Measurements from ENCODE around the gene PPP1CC. TPM values are rescaled to one million over a fixed set of nuclear protein-coding genes. Genes with fewer than 3 reads are reported as not detected.

Gene PPP1CC
- total and polyA plus RNA-seq, 3 donors from 2014 or later: 143 to 323 (median 160) TPM

GRCh38 chr12:110670161-110670701 is 72.5 kb downstream of the PPP1CC start:
- Histone ChIP-seq H3K27me3 (no peaks in the 10 kb centered on the region), H3K4me3 (no peak overlapping the region), H3K27ac (no peak overlapping the region), H3K4me1 (no peaks in the 10 kb centered on the region), H3K9me3 (no peaks in the 10 kb centered on the region), H3K36me3 (ENCODE audit: low read depth, missing control alignments) (no peaks in the 10 kb centered on the region)
- intact Hi-C loops (cut with DNase I; ENCODE audit: low total_unique reads): no loop called here
- TF ChIP-seq POLR2A (IDR thresholded peaks at IDR 0.05): no peak
- TF ChIP-seq CTCF (IDR thresholded peaks at IDR 0.05): no peak
- DNase-seq: no peak
- WGBS, 2 donors: 64 to 68% methylated on average over 4 of the region's 4 CpGs

Other genes with a start within 250 kb of the PPP1CC start
- 10 to 100 TPM; 66.3 to 74.5 TPM for gene VPS29, start 240.8 kb downstream of the PPP1CC start, total RNA-seq
- gene VPS29, start 240.8 kb downstream of the PPP1CC start, polyA plus RNA-seq (ENCODE audit: insufficient read depth, low read depth, low replicate concordance): 81.9 TPM
- 10 to 100 TPM; 12.8 to 29.1 TPM for gene RAD9B, start 240.6 kb downstream of the PPP1CC start, total RNA-seq
- 21.8 TPM for gene RAD9B, start 240.6 kb downstream of the PPP1CC start, polyA plus RNA-seq (ENCODE audit: insufficient read depth, low read depth, low replicate concordance)
- gene PPTC7, start 159.6 kb downstream of the PPP1CC start, total RNA-seq: 10 to 100 TPM; 29.0 to 30.8 TPM
- 23.7 TPM for gene PPTC7, start 159.6 kb downstream of the PPP1CC start, polyA plus RNA-seq (ENCODE audit: insufficient read depth, low read depth, low replicate concordance)
- gene TCTN1, start 128.8 kb downstream of the PPP1CC start, total RNA-seq: 100 to 1,000 TPM in 1 of 2 donors, 10 to 100 TPM in 1; 75.3 to 109 TPM
- 106 TPM for gene TCTN1, start 128.8 kb downstream of the PPP1CC start, polyA plus RNA-seq (ENCODE audit: insufficient read depth, low read depth, low replicate concordance)
- 10 to 100 TPM; 39.7 to 52.0 TPM for gene HVCN1, start 53.8 kb downstream of the PPP1CC start, total RNA-seq
- 139 TPM for gene HVCN1, start 53.8 kb downstream of the PPP1CC start, polyA plus RNA-seq (ENCODE audit: insufficient read depth, low read depth, low replicate concordance)
- gene CCDC63, start 104.1 kb upstream of the PPP1CC start, total RNA-seq: 10 to 100 TPM in 1 of 2 donors, 1 to 10 TPM in 1; 9.0 to 12.4 TPM
- 42.4 TPM for gene CCDC63, start 104.1 kb upstream of the PPP1CC start, polyA plus RNA-seq (ENCODE audit: insufficient read depth, low read depth, low replicate concordance)
- 1 to 10 TPM in 1 of 2 donors, under 1 TPM in 1; 0.55 to 1.9 TPM for gene MYL2, start 177.7 kb upstream of the PPP1CC start, total RNA-seq
- 131 TPM for gene MYL2, start 177.7 kb upstream of the PPP1CC start, polyA plus RNA-seq (ENCODE audit: insufficient read depth, low read depth, low replicate concordance)

Data from testis (tissue), 3 donors.